HepG2 (cell line): ENCODE measurements around the gene FFAR1. TPM values are rescaled to one million over a fixed set of nuclear protein-coding genes. Genes with fewer than 3 reads are reported as not detected.

Experiments
- GATAD2A ChIP-seq: IDR thresholded peaks from 2 replicates; pipeline ENCODE4 v1.6.1; 2016
- HMG20A ChIP-seq: IDR thresholded peaks from 2 replicates; pipeline ENCODE4 v1.6.1; 2016; ENCODE audit warnings: borderline replicate concordance
- HMGA1 ChIP-seq: sonication (generic); formaldehyde crosslinking; conservative IDR thresholded peaks from 2 replicates; pipeline ENCODE4 v1.4.0; 2020; ENCODE audit warnings: missing genetic modification reagents
- HNF4G ChIP-seq, 2 experiments: sonication (generic) in 1 of 2; formaldehyde crosslinking in 1 of 2; IDR thresholded peaks; 2 replicates each; pipeline versions ENCODE4 v1.4.0 to v1.6.1; 2011 to 2020; ENCODE audit warnings: borderline replicate concordance in 2 of 2, low read depth in 2 of 2, mild to moderate bottlenecking in 2 of 2, low read length in 1 of 2, missing genetic modification reagents in 1 of 2, moderate library complexity in 1 of 2
- HOXA3 ChIP-seq: sonication (generic); formaldehyde crosslinking; IDR thresholded peaks from 2 replicates; pipeline ENCODE4 v1.5.0; 2020; ENCODE audit warnings: missing genetic modification reagents
- MEIS2 ChIP-seq: sonication (generic); formaldehyde crosslinking; IDR thresholded peaks from 2 replicates; pipeline ENCODE4 v1.9.0; 2021; ENCODE audit warnings: mild to moderate bottlenecking, missing genetic modification reagents
- NFRKB ChIP-seq: fragments of 450-650 bp; IDR thresholded peaks from 2 replicates; pipeline ENCODE4 v1.6.1; 2017
- NR2C2 ChIP-seq: sonication (generic); formaldehyde crosslinking; IDR thresholded peaks from 2 replicates; pipeline ENCODE4 v1.4.0; 2020; ENCODE audit warnings: missing genetic modification reagents, mild to moderate bottlenecking, moderate library complexity, borderline replicate concordance
- RARA ChIP-seq: IDR thresholded peaks from 2 replicates; pipeline ENCODE4 v1.6.1; 2016; ENCODE audit warnings: missing genetic modification reagents, missing compliant biosample characterization
- REPIN1 ChIP-seq: sonication (generic); formaldehyde crosslinking; IDR thresholded peaks from 2 replicates; pipeline ENCODE4 v1.8.0; 2022; ENCODE audit warnings: missing genetic modification reagents, low read depth, mild to moderate bottlenecking, borderline replicate concordance
- RXRA ChIP-seq: sonication (generic); formaldehyde crosslinking; IDR thresholded peaks from 2 replicates; pipeline ENCODE4 v1.5.1; 2020; ENCODE audit warnings: missing genetic modification reagents
- SOX5 ChIP-seq: IDR thresholded peaks from 2 replicates; pipeline ENCODE4 v1.6.1; 2016; ENCODE audit warnings: borderline replicate concordance
- SRY ChIP-seq: sonication (generic); formaldehyde crosslinking; IDR thresholded peaks from 2 replicates; pipeline ENCODE4 v1.8.0; 2022; ENCODE audit warnings: mild to moderate bottlenecking, missing genetic modification reagents
- TRIM24 ChIP-seq: sonication (generic); formaldehyde crosslinking; IDR thresholded peaks from 2 replicates; pipeline ENCODE4 v1.8.0; 2022; ENCODE audit warnings: mild to moderate bottlenecking, missing genetic modification reagents
- ZNF343 ChIP-seq: sonication (generic); formaldehyde crosslinking; IDR thresholded peaks from 2 replicates; pipeline ENCODE4 v1.4.0; 2020; ENCODE audit warnings: mild to moderate bottlenecking, missing genetic modification reagents
- ZNF605 ChIP-seq: sonication (generic); formaldehyde crosslinking; IDR thresholded peaks from 2 replicates; pipeline ENCODE4 v1.8.0; 2022; ENCODE audit warnings: mild to moderate bottlenecking, missing genetic modification reagents
- ZNF7 ChIP-seq: IDR thresholded peaks from 2 replicates; pipeline ENCODE4 v1.6.1; 2016; ENCODE audit warnings: missing biosample characterization, missing genetic modification reagents
- polyA plus RNA-seq, 8 experiments: library from polyadenylated mRNA; depleted of rRNA in 3 of 8; stranded (reverse) in 7 of 8; unstranded in 1 of 8; fragments of >200 nt; fragmentation: Illumina TruSeq in 4 of 8; extraction: Trizol in 4 of 8; gene quantifications; 2 replicates each; pipeline versions ENCODE4 v1.2.1 to v1.2.3, GENCODE V29; 2011 to 2016; ENCODE audit warnings: low read depth in 4 of 8, missing spikeins in 1 of 8, mixed read lengths in 1 of 8; ENCODE audit not compliant: insufficient read depth in 1 of 8
- total RNA-seq, 5 experiments: library from RNA; depleted of rRNA; stranded (reverse); fragments of >200 nt; fragmentation: Illumina TruSeq; extraction: Trizol; gene quantifications; 2 replicates each; pipeline ENCODE4 v1.2.3, GENCODE V29; 2016; ENCODE audit warnings: low read depth in 1 of 5
- TF ChIP-seq, protein P1 (sequence below): sonication (generic); formaldehyde crosslinking; IDR thresholded peaks from 2 replicates; pipeline ENCODE4 v1.5.0; 2020; ENCODE audit warnings: mild to moderate bottlenecking, missing genetic modification reagents, borderline replicate concordance
- TF ChIP-seq, protein P2 (sequence below), 2 experiments: fragments of 450-650 bp in 1 of 2; sonication (generic) in 1 of 2; formaldehyde crosslinking; IDR thresholded peaks; 2 replicates each; pipeline versions ENCODE4 v1.5.0 to v1.8.0; 2020 to 2022; ENCODE audit warnings: mild to moderate bottlenecking in 1 of 2, missing genetic modification reagents in 1 of 2
- TF ChIP-seq, protein P3 (sequence below): IDR thresholded peaks from 2 replicates; pipeline ENCODE4 v1.6.1; 2012; ENCODE audit warnings: inconsistent platforms
- TF ChIP-seq, protein P4 (sequence below): IDR thresholded peaks from 2 replicates; pipeline ENCODE4 v1.4.0; 2020; ENCODE audit warnings: mild to moderate bottlenecking, missing genetic modification reagents

Gene FFAR1
- total and polyA plus RNA-seq, 2 of the 13 experiments (the other 11 are each of a cell fraction or from before 2014, with no cell fraction given) = not detected

DNA sequence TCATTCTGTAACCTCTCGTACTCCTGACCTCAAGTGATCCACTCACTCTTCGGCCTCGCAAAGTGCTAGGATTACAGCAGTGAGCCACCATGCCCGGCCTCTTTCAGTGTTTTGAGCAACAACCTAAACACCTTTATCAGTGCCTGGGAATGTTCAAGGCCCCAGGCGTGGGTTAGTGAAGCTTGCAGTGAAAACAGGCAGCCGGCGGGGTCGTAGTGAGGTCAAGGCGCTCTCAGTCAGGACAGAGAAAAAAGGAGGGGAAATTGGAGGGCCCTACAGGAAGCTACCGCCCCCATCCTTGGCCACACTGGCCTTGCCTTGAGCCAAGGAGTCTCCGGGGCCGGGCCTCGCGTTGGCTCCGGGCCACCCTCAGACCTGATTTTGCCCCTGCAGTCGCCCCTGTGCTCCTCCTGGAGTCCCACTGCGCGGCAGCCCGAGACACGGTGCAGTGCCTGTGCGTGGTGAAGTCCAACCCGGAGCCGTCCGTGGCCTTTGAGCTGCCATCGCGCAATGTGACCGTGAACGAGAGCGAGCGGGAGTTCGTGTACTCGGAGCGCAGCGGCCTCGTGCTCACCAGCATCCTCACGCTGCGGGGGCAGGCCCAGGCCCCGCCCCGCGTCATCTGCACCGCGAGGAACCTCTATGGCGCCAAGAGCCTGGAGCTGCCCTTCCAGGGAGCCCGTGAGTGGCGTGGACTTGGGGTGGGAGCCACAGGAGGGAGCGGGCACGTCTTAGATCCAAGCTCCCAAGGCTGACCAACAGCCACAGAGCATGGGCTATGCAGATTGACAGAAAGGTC, 38.0 kb upstream of the FFAR1 start (continued):
- TF ChIP-seq SRY (0 out of 2 replicates have a peak, but pooled peaks have one; percentile 53), ZNF7 (no peak), NFRKB (no peak), REPIN1 (CRISPR knock-in tag) (peak; percentile 59; the same call in 1 of the 2 replicates), NR2C2 (CRISPR knock-in tag) (peak; percentile 67; the same call in 1 of the 2 replicates), HMG20A (CRISPR knock-in tag) (no peak; the same call in 1 of the 2 replicates), RARA (CRISPR knock-in tag) (peak; percentile 97), ZNF605 (CRISPR knock-in tag) (no peak), HOXA3 (CRISPR knock-in tag) (peak; percentile 67), ZNF343 (no peak), TRIM24 (CRISPR knock-in tag) (no peak), RXRA (CRISPR knock-in tag) (peak; percentile 97), MEIS2 (peak; percentile 63; the same call in 1 of the 2 replicates), HNF4G (IDR thresholded peaks at IDR 0.05; ENCODE audit: borderline replicate concordance, low read depth, low read length) (no peak), HNF4G (CRISPR knock-in tag; IDR thresholded peaks at IDR 0.05; ENCODE audit: borderline replicate concordance, low read depth) (no peak), SOX5 (peak; percentile 65; the same call in 1 of the 2 replicates), HMGA1 (CRISPR knock-in tag) (no peak), GATAD2A (CRISPR knock-in tag) (peak; percentile 87)
- TF ChIP-seq, protein P1, sequence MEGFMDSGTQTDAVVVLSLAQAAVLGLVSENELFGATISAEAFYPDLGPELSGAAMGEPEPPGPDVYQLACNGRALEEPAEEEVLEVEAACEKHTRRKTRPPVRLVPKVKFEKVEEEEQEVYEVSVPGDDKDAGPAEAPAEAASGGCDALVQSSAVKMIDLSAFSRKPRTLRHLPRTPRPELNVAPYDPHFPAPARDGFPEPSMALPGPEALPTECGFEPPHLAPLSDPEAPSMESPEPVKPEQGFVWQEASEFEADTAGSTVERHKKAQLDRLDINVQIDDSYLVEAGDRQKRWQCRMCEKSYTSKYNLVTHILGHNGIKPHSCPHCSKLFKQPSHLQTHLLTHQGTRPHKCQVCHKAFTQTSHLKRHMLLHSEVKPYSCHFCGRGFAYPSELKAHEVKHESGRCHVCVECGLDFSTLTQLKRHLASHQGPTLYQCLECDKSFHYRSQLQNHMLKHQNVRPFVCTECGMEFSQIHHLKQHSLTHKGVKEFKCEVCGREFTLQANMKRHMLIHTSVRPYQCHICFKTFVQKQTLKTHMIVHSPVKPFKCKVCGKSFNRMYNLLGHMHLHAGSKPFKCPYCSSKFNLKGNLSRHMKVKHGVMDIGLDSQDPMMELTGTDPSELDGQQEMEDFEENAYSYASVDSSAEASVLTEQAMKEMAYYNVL = peak; percentile 57; the same call in 1 of the 2 replicates
- TF ChIP-seq, protein P2, sequence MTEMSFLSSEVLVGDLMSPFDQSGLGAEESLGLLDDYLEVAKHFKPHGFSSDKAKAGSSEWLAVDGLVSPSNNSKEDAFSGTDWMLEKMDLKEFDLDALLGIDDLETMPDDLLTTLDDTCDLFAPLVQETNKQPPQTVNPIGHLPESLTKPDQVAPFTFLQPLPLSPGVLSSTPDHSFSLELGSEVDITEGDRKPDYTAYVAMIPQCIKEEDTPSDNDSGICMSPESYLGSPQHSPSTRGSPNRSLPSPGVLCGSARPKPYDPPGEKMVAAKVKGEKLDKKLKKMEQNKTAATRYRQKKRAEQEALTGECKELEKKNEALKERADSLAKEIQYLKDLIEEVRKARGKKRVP (CRISPR knock-in tag; IDR thresholded peaks at IDR 0.05) = peak in 1 of 2 experiments; percentile 22; a peak in 1 of 4 replicates
- TF ChIP-seq, protein P3, sequence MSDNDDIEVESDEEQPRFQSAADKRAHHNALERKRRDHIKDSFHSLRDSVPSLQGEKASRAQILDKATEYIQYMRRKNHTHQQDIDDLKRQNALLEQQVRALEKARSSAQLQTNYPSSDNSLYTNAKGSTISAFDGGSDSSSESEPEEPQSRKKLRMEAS = peak; percentile 29; the same call in 1 of the 2 replicates
- TF ChIP-seq, protein P4, sequence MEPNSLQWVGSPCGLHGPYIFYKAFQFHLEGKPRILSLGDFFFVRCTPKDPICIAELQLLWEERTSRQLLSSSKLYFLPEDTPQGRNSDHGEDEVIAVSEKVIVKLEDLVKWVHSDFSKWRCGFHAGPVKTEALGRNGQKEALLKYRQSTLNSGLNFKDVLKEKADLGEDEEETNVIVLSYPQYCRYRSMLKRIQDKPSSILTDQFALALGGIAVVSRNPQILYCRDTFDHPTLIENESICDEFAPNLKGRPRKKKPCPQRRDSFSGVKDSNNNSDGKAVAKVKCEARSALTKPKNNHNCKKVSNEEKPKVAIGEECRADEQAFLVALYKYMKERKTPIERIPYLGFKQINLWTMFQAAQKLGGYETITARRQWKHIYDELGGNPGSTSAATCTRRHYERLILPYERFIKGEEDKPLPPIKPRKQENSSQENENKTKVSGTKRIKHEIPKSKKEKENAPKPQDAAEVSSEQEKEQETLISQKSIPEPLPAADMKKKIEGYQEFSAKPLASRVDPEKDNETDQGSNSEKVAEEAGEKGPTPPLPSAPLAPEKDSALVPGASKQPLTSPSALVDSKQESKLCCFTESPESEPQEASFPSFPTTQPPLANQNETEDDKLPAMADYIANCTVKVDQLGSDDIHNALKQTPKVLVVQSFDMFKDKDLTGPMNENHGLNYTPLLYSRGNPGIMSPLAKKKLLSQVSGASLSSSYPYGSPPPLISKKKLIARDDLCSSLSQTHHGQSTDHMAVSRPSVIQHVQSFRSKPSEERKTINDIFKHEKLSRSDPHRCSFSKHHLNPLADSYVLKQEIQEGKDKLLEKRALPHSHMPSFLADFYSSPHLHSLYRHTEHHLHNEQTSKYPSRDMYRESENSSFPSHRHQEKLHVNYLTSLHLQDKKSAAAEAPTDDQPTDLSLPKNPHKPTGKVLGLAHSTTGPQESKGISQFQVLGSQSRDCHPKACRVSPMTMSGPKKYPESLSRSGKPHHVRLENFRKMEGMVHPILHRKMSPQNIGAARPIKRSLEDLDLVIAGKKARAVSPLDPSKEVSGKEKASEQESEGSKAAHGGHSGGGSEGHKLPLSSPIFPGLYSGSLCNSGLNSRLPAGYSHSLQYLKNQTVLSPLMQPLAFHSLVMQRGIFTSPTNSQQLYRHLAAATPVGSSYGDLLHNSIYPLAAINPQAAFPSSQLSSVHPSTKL (CRISPR knock-in tag) = peak; percentile 72
